Liver (tissue), 3 donors: ENCODE data around the gene ANKRD65.

Experiments
- CTCF ChIP-seq: fragments of 150-350 bp; IDR thresholded peaks from 2 replicates; pipeline ENCODE4 v1.5.1; 2017; ENCODE audit warnings: improper control_type of control experiment, low read depth, low read length; ENCODE audit not compliant: missing input control
- JUND ChIP-seq, 2 donors: IDR thresholded peaks; 2 replicates each; pipeline ENCODE4 v1.6.1; 2016; ENCODE audit warnings: antibody characterized with exemption in 2 of 2
- MAX ChIP-seq: IDR thresholded peaks from 2 replicates; pipeline ENCODE4 v1.6.1; 2016; ENCODE audit warnings: antibody characterized with exemption
- REST ChIP-seq: IDR thresholded peaks from 2 replicates; pipeline ENCODE4 v1.6.1; 2016; ENCODE audit warnings: antibody characterized with exemption, mild to moderate bottlenecking
- RXRA ChIP-seq, 2 donors: IDR thresholded peaks; 2 replicates each; pipeline ENCODE4 v1.6.1; 2017 to 2018; ENCODE audit warnings: antibody characterized with exemption in 2 of 2, mild to moderate bottlenecking in 1 of 2
- SP1 ChIP-seq: IDR thresholded peaks from 2 replicates; pipeline ENCODE4 v1.6.1; 2018; ENCODE audit warnings: antibody characterized with exemption, mild to moderate bottlenecking
- donor health status: healthy.
- donor health status: healthy.

DNA sequence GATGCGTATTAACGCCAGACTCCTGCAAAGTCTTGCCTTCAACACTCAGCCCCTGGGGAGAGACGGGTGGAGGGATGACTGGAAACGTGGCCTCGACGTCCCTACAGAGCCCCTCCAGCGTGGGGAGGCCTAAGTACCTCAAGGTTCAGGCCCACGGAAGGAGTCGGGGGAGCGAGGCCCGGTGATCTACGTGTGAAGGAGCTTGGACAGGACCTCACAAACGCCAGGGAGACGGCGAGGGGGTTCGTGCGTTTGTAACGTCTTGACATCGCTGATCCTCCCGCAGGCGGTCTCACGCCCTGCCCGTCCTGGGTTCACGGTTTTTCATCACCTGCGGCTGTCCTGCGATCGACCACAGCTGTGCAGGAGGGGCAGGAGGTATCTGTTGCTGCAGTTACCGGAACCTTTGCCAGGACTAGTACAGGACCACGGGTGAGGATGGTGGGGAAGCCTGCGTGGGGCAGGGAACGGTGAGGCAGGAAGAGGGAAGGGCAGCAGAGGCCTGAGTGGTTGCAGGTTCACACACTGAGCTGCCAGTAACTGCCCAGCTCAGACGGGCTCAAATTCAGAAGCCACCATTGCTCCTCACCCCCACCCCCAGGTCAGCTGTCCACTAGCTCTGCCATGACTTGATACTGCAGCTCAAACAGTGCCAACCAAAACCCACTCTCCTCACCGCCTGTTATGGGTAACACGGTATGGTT is 21.1 kb downstream of the ANKRD65 start:
- no peak for TF ChIP-seq CTCF
- TF ChIP-seq SP1 = no peak
- no peak for TF ChIP-seq RXRA (IDR thresholded peaks at IDR 0.05)
- no peak for TF ChIP-seq REST
- no peak for TF ChIP-seq MAX
- no peak for TF ChIP-seq JUND (IDR thresholded peaks at IDR 0.05)
